NCI-H524 (cell line): ENCODE results near the gene DDTL.
"Not testable (repeated sequence)": the region's sequence is repeated elsewhere in the genome, so short reads cannot be mapped to it uniquely, and the experiment has no call there.

Experiments used
- DNase-seq, 2 experiments: peaks; one replicate each; lab custom pipeline; 2025; lab: John Stamatoyannopoulos, UW

Gene DDTL

GRCh38 chr22:23966568-23966967 is at the start of gene DDTL:
DDTL (plus strand) TSS chr22:23966888; CDS start chr22:23966915, 27 bp downstream.
- not testable (repeated sequence) for DNase-seq

DNA sequence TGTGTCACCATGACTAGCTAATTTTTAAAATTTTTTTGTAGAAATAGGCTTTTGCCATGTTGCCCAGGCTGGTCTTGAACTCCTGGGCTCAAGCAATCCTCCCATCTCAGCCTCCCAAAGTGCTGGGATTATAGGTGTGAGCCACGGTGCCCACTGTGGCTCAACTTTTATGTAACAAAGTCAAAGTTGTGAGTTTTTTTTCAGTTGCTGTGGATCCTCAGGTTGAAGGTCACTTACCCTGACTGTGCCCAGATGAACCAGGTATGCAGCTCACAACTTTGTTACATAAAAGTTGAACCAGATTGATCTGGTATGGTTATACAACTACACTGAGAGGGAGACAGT is 46.4 kb upstream of the DDTL start:
- not testable (repeated sequence) for DNase-seq

GRCh38 chr22:23921586-23922201 is 45.0 kb upstream of the DDTL start:
- DNase-seq = not testable (repeated sequence)

DNA sequence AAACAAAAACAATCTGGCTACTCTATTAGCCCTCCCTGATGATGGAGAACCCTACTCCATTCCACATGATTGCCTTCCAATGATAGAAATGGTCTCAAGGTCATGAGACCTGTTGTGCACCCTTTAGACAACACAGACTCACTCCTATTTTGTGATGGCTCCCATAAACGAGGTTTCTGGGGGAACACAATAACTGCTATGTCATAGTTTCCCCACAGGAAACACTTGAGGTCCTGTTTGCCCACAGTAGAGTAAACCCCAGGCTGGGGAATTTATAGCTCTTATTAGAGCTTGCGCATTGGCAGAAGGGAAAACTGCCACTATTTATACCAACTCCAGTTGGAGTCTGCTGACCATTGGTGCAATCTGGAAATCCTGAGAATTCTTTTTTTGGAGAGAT is 43.8 kb upstream of the DDTL start:
- no peak for DNase-seq

GRCh38 chr22:23925020-23925606 is 41.6 kb upstream of the DDTL start:
- DNase-seq = no peak

DNA sequence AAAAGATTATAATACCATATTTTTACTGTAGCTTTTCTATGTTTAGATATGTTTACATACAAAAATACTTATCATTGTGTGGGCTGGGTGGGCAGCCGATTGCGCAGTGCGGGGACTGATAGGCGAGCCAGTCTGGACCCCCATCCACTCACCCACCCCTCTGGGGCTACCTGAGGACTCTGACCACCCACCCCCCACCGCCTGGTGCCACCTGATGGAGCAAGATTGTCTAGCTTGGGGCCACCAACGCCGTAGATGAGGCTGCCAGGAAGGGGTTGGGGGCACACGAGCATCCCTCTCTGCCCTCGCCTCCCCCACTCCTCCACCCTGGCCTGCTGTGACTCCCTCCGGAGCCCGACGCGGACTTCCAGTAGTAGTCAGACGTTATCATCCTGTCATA is 40.1 kb upstream of the DDTL start:
- no peak for DNase-seq

DNA sequence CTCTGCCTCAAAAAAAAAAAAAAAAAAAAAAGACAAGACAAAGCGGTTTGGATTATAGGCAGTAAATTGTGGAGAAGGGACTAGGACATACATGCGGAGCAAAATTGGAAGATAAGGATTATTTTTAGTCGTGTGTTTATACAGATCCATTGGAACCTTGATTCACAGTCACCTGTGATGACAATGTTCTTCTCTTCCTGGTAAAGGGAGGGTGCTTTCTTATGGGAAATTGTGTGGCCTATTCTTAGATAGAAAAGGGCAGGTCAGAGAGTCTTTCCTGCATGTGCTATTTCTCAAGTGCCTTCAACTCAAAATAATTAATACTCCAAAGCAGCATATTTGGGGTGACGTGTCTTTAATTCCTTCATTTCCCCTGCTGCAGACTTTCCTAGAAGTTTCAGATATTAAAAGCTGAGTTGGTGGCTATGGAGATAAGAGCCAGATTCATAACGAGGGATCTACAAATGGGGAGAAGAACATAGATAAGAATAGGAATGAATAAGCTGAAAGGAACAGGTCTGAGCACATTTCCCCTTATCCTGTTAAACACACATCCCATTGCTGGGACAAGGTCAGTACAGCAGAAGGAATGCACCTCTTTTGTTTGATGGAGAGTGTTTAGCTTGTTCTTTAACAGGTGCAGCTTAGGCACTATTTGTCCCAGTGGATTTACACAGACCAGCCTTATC is 28.2 kb upstream of the DDTL start:
- DNase-seq = no peak

DNA sequence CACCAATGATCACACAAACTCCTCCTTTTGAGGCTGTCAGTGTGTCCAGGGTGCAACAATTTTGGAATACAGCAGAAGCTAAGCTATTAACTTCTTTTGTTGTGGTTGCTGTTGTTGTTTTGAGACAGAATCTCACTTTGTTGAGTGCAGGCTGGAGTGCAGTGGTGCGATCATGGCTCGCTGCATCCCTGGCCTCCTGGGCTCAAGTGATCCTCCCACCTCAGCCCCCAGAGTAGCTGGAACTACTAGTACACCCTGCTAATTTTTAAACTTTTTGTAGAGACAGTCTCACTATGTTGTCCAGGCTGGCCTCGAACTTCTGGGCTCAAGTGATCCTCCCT is 27.7 kb upstream of the DDTL start:
- no peak for DNase-seq

- not testable (repeated sequence) for DNase-seq
Measured at GRCh38 chr22:23940166-23940565, 26.5 kb upstream of the DDTL start.

- DNase-seq = not testable (repeated sequence)
Measured at GRCh38 chr22:23947391-23947790, 19.3 kb upstream of the DDTL start.

DNA sequence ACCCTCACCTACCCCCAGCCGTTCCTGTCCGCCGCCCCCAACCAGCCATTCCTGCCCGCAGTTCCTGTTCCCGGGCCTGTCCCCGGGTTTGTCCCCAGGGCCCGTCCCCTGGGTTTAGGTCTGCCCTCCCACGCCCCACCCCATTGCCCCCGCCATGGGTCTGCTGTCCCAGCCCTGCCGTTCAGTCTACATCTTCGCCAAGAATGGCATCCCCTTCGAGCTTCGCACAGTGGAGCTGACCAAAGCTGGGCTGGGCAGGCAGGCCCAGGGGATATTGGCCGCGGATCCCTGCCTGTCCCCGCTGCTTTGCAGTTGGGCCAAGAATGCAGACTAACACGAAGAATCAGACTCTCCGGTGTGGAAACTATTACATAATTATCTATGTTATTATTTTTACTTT is 16.9 kb upstream of the DDTL start:
- DNase-seq = not testable (repeated sequence)

DNA sequence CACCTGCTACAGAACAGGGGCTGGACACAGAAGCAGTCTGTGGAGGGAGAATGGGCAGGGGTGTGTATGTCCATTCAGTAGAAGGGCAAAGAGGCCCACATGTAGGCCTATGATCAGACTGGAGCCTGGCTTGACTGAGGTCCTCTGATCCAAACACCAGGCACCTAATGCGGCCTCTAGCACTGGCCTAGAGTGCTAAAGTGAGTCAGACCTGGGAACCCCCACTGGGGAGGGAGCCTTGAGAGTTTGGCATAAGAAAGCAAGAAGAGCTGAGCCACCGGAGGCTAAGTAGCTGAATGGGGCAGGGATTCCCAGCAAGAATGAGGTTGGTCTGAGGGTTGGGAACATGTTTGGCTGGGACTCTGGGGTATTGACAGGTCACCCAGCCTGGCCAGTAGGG is 15.3 kb upstream of the DDTL start:
- DNase-seq = not testable (repeated sequence)

DNA sequence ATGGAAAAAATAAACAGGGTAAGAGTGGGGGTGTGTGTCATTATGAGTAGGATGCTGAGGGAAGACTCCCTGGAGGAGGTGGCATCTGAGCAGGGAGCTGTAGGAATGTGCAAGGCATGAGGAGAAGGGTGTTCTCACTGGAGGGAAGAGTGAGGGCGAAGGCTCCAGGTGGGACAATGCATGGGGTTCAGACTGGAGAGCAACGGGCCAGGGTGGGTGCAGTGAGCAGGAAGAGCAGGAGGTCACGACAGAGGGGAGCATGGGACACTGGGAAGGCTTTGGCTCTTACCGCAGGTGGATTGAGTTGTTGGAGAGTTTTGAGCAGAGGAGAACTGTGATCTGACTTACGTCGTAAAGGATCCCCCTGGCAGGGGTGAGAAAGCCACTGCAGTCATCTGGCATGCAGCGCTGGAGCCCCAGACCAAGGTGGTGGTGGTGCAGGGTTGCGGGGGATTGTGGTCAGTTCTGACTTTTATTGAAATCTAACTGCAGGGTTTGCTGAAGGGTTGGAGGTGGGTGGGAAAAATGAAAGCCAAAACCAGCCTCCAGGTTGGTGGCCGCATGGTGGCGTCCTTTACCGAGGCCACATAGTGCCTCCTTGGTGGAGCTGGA is 13.8 kb upstream of the DDTL start:
- DNase-seq = not testable (repeated sequence)

GRCh38 chr22:23953485-23953884 is 13.2 kb upstream of the DDTL start:
- DNase-seq = not testable (repeated sequence)

- not testable (repeated sequence) for DNase-seq
Measured at GRCh38 chr22:23954193-23954990, 12.3 kb upstream of the DDTL start.

DNA sequence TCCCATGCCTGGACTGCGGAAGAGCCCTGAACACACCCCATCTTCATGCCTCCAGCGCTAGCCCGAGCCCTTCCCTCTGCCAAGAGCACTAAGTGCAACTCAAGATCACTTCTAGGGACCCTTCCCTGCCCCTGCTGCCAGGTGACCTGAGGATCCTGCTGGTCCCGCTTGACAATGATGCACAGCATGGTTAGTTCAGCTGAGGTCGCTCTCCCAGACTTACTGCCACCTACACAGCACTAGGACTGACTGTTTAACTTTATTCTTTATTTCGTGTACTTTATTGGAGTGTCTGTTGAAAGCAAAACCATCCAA is 11.7 kb upstream of the DDTL start:
- not testable (repeated sequence) for DNase-seq

- not testable (repeated sequence) for DNase-seq
Measured at GRCh38 chr22:23955886-23956285, 10.8 kb upstream of the DDTL start.

- DNase-seq = peak; percentile 55 to 78
Measured at GRCh38 chr22:23956301-23956900, 10.3 kb upstream of the DDTL start.

DNA sequence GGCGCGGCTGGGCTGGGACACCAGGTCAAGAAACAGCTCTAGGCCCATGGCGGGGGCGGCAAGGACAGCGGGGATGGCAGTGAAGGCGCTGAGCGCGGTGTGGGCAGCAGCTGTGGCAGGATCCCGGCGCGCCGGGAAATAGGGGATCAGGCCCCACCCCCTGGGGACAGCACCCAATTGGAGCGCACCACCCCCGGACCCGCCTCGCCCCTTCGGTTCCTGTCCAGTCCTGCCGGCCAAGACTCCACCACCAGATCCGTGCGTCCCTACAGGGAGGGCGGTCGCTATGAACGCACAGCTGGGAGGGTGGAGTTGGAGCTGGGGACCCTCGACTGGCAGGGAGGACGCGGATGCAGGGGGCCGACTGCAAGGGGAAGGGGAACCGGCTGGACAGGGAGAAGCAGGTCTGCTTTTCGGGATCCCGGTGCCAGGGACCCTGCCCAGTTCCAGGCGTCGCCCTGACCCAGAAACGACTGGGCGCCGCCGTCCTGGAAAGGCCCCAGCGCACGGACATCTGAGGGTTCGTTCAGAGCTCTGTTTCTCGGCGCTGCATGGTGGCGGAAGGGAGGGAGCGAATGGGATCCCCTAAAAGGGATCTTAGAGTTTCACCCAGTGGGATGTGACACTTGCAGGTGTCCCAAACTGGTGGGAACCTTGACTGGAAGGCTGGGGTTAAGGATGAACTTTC is 5.5 kb upstream of the DDTL start, which contains the start of gene GSTT2B:
GSTT2B (minus strand) TSS at position 112 of the 688 bp plus-strand sequence; CDS start at position 48, 64 bp downstream.
- not testable (repeated sequence) for DNase-seq

GRCh38 chr22:23966094-23966493 is 594 bp upstream of the DDTL start:
- DNase-seq = not testable (repeated sequence)

- DNase-seq = no peak
Measured at GRCh38 chr22:23969071-23969470, 2.4 kb downstream of the DDTL start.
